HG02884 (cell line): ENCODE results near the gene DCST2.
"Not testable (repeated sequence)": the region's sequence is repeated elsewhere in the genome, so short reads cannot be mapped to it uniquely, and the experiment has no call there.

Experiments
- ATAC-seq: cut with Tn5 transposase; IDR thresholded peaks from one replicate; pipeline ENCODE4 v1.9.1; 2021; ENCODE audit warnings: mild to moderate bottlenecking, moderate library complexity; ENCODE audit not compliant: unreplicated experiment

DCST2 gene

GRCh38 chr1:155000726-155001424 lies 32.7 kb downstream of the DCST2 start:
- ATAC-seq: peak; percentile 33

- ATAC-seq: no peak
Observed at GRCh38 chr1:155000411-155000725, 33.2 kb downstream of the DCST2 start.

DNA sequence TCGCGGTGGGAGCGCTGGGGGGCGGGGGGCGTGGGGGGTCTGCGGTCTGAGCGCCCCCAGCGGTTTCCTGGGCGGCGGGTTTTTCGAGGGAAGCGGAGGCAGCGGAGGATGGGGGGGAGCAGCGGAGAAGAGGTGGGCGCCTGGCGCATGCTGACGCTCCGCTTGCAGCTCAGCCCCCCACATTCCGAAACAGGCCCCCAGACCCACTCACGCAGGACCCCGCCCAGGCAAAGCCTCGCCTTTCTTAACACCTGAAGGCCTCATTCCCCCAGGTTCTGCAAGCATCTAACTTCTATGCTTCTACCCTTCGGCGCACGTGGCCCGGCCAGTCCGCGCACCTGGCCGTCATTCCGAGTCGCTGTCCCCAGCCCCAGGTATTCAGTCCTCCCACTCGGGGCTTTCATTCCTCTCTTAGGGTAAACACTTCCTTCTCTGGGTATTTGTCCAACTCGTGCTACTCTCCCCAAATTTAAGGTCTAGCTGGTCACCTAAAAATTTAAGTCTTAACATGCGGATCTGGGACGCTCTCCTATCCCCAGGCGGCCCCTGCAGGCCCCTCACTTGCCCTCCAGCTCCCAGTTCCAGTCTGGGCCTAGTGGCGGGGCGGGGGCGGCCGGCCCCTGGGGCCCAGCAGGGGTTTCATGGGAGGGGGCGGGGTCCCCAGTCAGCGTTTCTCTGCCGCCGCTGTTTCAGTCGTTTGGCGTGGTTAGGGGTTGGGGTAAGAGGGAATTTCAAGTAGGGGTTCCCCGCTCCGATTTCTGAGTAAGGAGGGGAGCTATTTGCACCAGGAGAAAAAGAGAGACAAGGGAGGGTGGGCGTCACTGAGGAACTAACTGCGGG lies 33.8 kb downstream of the DCST2 start:
- no peak for ATAC-seq

DNA sequence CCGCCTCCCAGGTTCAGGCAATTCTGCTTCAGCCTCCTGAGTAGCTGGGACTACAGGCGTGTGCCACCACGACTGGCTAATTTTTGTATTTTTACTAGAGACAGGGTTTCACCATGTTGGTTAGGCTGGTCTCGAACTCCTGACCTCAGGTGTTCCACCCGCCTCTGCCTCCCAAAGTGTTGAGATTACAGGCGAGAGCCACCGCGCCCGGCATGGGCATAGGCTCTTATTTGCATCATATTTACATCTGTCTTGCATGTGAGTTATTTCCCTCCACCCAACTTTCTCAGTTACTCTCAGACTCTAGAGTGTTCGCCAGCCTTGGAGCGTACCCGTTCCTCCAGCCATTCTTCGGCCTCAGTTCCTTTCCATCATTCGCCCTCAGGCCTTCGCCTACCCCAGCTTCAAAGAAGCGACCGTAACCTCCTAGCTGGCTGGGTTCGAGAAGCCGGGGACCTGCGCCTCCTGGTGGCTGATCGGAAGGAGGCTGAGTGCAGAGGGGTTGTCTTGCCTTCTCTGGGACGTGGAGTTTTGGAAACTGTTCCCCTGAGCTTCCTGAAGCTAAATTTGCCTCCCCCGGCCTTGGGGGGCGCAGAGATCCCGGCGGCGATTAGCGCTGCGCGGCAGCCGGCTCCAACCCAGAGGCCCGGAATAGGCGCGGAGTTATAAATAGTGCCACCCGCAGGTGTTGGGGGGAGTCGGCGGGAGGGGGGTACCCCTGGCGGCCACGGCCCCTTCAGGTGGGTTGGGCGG lies 34.6 kb downstream of the DCST2 start:
- ATAC-seq: no peak

GRCh38 chr1:154998201-154998780 lies 35.3 kb downstream of the DCST2 start:
- no peak for ATAC-seq

GRCh38 chr1:154996966-154997701 lies 36.4 kb downstream of the DCST2 start:
- no peak for ATAC-seq

DNA sequence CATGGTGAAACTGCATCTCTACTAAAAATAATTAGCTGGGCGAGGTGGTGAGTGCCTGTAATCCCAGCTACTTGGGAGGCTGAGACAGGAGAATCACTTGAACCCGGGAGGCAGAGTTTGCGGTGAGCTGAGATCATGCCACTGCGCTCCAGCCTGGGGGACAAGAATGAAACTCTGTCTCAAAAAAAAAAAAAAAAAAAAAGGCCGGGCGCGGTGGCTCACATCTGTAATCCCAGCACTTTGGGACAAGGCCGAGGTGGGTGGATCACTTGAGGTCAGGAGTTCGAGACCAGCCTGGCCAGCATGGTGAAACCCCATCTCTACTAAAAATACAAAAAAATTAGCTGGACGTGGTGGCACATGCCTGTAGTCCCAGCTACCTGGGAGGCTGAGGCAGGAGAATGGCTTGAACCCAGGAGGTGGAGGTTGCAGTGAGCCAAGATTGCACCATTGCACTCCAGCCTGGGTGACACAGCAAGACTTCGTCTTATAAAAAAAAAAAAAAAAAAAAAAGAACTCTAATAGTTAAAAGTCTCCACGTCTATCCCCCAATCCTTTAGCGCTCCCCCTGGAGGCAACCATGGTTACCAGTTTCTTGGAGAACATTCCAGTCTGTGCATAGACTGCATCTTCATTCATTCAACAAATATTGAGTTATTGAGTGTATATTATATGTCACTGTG lies 38.1 kb downstream of the DCST2 start:
- not testable (repeated sequence) for ATAC-seq

GRCh38 chr1:154994591-154994990 lies 39.0 kb downstream of the DCST2 start:
- ATAC-seq: no peak

DNA sequence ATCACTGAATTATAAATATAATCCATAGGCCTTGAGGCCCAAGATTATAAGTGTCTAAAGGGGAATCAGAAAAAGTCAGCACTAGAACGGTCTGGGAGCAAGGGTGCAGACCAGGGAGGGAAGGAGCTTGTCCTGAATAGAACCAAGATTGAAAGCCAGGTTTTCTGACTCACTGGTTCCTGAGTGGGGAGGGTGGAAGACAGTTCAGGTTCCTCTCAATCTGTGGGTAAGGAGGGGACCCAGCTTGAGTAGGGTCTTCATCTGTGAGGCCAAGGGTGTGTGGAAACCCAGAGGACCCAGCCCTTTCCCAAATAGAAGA lies 39.4 kb downstream of the DCST2 start:
- ATAC-seq: no peak

GRCh38 chr1:154993572-154994268 lies 39.9 kb downstream of the DCST2 start, which contains the start of gene LENEP:
TSS of gene LENEP (plus strand) at chr1:154993586. CDS start at chr1:154993608, 22 bp downstream.
- ATAC-seq: no peak

GRCh38 chr1:154992721-154993571 lies 40.6 kb downstream of the DCST2 start:
- no peak for ATAC-seq

- no peak for ATAC-seq
Observed at GRCh38 chr1:154990276-154990675, 43.3 kb downstream of the DCST2 start.

GRCh38 chr1:154989195-154989860 lies 44.3 kb downstream of the DCST2 start:
- no peak for ATAC-seq

- no peak for ATAC-seq
Observed at GRCh38 chr1:154988058-154988954, 45.3 kb downstream of the DCST2 start.

DNA sequence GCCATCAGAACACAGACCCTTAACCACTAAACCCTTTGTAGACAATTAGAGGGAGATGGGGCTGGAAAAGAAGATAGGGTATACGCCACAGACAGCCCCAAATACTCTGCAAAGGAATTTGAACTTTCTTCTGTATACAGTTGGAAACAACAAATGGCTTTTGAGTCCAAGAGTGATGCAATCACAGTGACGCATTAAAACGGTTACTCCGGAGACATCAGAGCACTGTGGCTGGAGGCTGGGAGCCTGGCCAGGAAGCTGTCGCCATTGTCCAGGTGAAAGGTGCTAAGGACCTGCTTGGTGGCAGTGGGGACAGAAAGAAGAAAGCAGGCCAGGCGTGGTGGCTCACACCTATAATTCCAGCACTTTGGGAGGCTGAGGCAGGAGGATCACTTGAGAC lies 46.3 kb downstream of the DCST2 start:
- no peak for ATAC-seq

- not testable (repeated sequence) for ATAC-seq
Observed at GRCh38 chr1:154986736-154987135, 46.8 kb downstream of the DCST2 start.
